Vagina (tissue), 2 donors: ENCODE measurements around the gene ZSWIM6.

Experiments
- POLR2AphosphoS5 ChIP-seq, 2 donors: sonication (generic); formaldehyde crosslinking; IDR thresholded peaks; one replicate each; pipeline ENCODE4 v1.9.0; 2017; ENCODE audit warnings: antibody characterized with exemption in 2 of 2, mild to moderate bottlenecking in 2 of 2, low read depth in 1 of 2; ENCODE audit not compliant: insufficient read depth in 1 of 2
- TF ChIP-seq, protein P1 (sequence below), 3 experiments: fragments of 450-650 bp in 2 of 3; fragments of 200-600 bp in 1 of 3; sonication (generic) in 1 of 3; IDR thresholded peaks; one replicate each; pipeline ENCODE4 v1.5.1; 2017 to 2019; ENCODE audit warnings: antibody characterized with exemption in 3 of 3, mild to moderate bottlenecking in 2 of 3, moderate library complexity in 2 of 3

DNA sequence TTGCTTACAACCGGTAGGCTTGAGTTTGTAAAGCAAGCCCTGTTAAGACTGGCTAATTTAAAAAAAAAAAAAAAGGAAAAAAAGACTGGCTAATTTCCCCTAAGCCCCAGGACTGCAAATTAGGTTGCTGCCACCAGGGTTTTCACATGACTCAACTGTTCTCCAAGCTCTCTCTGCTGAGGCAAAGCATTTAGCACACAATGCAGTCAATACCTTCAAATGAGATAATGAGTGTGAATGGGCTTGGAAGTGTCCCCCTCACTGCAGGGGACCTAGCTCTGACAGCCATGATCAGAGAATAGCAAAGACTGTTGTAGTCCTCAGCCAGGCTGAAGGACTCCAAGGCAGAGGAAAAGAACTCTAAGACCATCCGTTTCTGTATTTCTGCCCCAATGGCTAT lies 42.8 kb upstream of the ZSWIM6 start:
- TF ChIP-seq, protein P1, sequence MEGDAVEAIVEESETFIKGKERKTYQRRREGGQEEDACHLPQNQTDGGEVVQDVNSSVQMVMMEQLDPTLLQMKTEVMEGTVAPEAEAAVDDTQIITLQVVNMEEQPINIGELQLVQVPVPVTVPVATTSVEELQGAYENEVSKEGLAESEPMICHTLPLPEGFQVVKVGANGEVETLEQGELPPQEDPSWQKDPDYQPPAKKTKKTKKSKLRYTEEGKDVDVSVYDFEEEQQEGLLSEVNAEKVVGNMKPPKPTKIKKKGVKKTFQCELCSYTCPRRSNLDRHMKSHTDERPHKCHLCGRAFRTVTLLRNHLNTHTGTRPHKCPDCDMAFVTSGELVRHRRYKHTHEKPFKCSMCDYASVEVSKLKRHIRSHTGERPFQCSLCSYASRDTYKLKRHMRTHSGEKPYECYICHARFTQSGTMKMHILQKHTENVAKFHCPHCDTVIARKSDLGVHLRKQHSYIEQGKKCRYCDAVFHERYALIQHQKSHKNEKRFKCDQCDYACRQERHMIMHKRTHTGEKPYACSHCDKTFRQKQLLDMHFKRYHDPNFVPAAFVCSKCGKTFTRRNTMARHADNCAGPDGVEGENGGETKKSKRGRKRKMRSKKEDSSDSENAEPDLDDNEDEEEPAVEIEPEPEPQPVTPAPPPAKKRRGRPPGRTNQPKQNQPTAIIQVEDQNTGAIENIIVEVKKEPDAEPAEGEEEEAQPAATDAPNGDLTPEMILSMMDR (IDR thresholded peaks at IDR 0.05) = no peak
- TF ChIP-seq POLR2AphosphoS5 (IDR thresholded peaks at IDR 0.05; ENCODE audit: insufficient read depth in 1 of 2, low read depth in 1 of 2) = no peak
